ENCODE results near the gene IMPA2. TPM values are rescaled to one million over a fixed set of nuclear protein-coding genes. Genes with fewer than 3 reads are reported as not detected.

The IMPA2 gene
- total and polyA plus RNA-seq, 2 experiments from 2014 or later: 75.6 to 130 TPM

DNA sequence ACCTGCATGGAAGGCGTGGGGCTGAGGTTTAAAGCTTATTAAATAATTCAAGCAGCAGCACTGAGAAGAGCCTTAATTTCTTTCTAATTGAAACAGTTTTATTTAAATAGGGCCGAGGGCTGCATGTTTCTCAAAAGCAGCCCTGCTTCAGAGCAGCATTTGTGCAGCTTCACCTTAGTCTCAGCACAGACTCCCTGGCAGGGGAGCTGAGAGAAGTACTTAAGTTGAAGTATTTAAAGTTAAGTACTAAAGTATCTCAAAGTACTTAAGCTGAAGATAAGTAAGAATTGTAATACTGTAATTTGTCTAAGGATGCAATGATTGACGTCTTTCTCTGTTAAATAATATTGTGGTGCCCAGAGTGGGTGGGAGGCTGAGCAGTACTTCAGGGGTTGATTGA, 31.4 kb downstream of the IMPA2 start:
- Histone ChIP-seq H3K27ac (no peak overlapping the region), H3K36me3 (replicated peaks; ENCODE audit: insufficient read depth, low read depth) (no peaks in the 10 kb centered on the region), H3K27me3 (no peaks in the 10 kb centered on the region), H3K9me2 (replicated peaks; ENCODE audit: insufficient read depth) (no peaks in the 10 kb centered on the region), H4K20me1 (ENCODE audit: insufficient read depth, poor library complexity, severe bottlenecking) (no peaks in the 10 kb centered on the region), H3K4me2 (no peak overlapping the region), H3K9me3 (ENCODE audit: low read depth) (no peaks in the 10 kb centered on the region), H2AFZ (no peak overlapping the region), H3K79me2 (no peaks in the 10 kb centered on the region), H3K4me3 (no peak overlapping the region), H3K4me1 (ENCODE audit: insufficient read depth) (peaks cover 34% of the 10 kb centered on the region)
- WGBS (ENCODE audit: low lambda C conversion rate, missing lambda C conversion rate): 60% methylated on average over 3 of the region's 3 CpGs
- DNase-seq (ENCODE audit: low spot score): no peak
- no peak for TF ChIP-seq EZH2 (IDR thresholded peaks at IDR 0.05; ENCODE audit: borderline replicate concordance)
- TF ChIP-seq EZH2phosphoT487 (IDR thresholded peaks at IDR 0.05; ENCODE audit: low read depth, severe bottlenecking, unreplicated experiment): no peak
- TF ChIP-seq, protein P1, sequence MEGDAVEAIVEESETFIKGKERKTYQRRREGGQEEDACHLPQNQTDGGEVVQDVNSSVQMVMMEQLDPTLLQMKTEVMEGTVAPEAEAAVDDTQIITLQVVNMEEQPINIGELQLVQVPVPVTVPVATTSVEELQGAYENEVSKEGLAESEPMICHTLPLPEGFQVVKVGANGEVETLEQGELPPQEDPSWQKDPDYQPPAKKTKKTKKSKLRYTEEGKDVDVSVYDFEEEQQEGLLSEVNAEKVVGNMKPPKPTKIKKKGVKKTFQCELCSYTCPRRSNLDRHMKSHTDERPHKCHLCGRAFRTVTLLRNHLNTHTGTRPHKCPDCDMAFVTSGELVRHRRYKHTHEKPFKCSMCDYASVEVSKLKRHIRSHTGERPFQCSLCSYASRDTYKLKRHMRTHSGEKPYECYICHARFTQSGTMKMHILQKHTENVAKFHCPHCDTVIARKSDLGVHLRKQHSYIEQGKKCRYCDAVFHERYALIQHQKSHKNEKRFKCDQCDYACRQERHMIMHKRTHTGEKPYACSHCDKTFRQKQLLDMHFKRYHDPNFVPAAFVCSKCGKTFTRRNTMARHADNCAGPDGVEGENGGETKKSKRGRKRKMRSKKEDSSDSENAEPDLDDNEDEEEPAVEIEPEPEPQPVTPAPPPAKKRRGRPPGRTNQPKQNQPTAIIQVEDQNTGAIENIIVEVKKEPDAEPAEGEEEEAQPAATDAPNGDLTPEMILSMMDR (IDR thresholded peaks at IDR 0.05; ENCODE audit: poor library complexity): no peak

DNA sequence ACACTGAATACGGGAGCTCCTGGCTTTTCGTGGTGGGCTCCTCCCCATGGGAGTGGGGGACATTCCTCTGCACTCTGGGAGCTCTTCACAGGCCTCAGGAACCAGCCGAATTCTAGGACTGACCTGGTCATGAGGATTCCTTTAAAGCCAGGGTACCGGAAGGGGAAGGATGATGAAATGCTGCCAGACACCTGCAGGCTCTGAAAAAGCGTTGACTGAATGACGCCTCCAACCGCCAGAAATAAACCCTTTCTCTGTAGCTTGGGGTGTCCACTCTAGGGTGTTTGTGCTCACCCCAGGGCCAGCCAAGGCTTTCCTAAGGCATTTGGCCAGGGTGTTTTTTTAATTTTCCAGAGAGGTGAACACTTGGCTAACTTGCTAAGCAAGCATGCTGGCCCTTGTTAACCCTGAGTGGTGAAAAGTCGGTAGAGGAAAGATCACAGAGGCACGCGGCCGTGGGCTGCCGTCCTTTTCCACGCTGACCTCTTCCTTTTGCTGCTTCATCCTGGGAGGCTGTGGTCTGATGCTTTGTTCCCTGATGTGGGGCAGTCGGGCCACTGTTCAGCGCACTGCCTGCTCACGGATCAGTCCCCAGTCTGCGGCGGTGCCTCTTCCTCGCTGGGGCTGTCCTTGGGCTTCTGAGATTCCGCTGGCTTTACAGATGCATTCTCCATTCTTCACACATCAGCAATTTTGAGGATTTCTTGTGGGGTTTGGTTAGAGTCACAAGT, 32.0 kb downstream of the IMPA2 start:
- Histone ChIP-seq H3K27me3 (no peaks in the 10 kb centered on the region), H3K4me1 (ENCODE audit: insufficient read depth) (peaks cover 29% of the 10 kb centered on the region), H3K4me3 (no peak overlapping the region), H3K9me3 (ENCODE audit: low read depth) (no peaks in the 10 kb centered on the region), H3K4me2 (no peak overlapping the region), H3K9me2 (replicated peaks; ENCODE audit: insufficient read depth) (no peaks in the 10 kb centered on the region), H3K36me3 (replicated peaks; ENCODE audit: insufficient read depth, low read depth) (no peaks in the 10 kb centered on the region), H4K20me1 (ENCODE audit: insufficient read depth, poor library complexity, severe bottlenecking) (no peaks in the 10 kb centered on the region), H3K79me2 (no peaks in the 10 kb centered on the region), H2AFZ (no peak overlapping the region), H3K27ac (no peak overlapping the region)
- 92% methylated on average over 20 of the region's 20 CpGs for WGBS (ENCODE audit: low lambda C conversion rate, missing lambda C conversion rate)
- DNase-seq (ENCODE audit: low spot score): no peak
- TF ChIP-seq, protein P1 (IDR thresholded peaks at IDR 0.05; ENCODE audit: poor library complexity): no peak
- TF ChIP-seq EZH2phosphoT487 (IDR thresholded peaks at IDR 0.05; ENCODE audit: low read depth, severe bottlenecking, unreplicated experiment): no peak
- TF ChIP-seq EZH2 (IDR thresholded peaks at IDR 0.05; ENCODE audit: borderline replicate concordance): no peak

DNA sequence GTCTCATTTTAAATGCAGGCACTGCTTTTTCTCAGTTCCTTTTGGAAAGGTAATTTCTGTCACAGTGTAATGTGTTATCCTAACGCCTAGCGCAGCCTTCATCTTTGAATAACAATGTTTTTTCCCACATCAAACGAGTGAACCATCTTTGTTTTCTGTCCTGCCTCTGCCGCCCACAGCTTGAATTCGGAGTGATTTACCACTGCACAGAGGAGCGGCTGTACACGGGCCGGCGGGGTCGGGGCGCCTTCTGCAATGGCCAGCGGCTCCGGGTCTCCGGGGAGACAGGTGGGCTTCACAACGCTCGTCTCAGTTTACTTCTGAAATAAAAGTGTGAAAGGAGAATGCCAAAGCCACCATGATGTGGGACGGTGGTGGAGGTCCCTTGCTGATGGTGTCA, 32.8 kb downstream of the IMPA2 start:
- H3K4me1 ChIP-seq (ENCODE audit: insufficient read depth): peaks cover 23% of the 10 kb centered on the region
- H3K4me2 ChIP-seq: no peak overlapping the region
- H4K20me1 ChIP-seq (ENCODE audit: insufficient read depth, poor library complexity, severe bottlenecking): no peaks in the 10 kb centered on the region
- no peaks in the 10 kb centered on the region for H3K9me3 ChIP-seq (ENCODE audit: low read depth)
- no peaks in the 10 kb centered on the region for H3K9me2 ChIP-seq (replicated peaks; ENCODE audit: insufficient read depth)
- DNase-seq (ENCODE audit: low spot score): no peak
- no peaks in the 10 kb centered on the region for H3K27me3 ChIP-seq
- H3K79me2 ChIP-seq: no peaks in the 10 kb centered on the region
- no peak for TF ChIP-seq EZH2phosphoT487 (IDR thresholded peaks at IDR 0.05; ENCODE audit: low read depth, severe bottlenecking, unreplicated experiment)
- no peak for TF ChIP-seq EZH2 (IDR thresholded peaks at IDR 0.05; ENCODE audit: borderline replicate concordance)
- TF ChIP-seq, protein P1 (IDR thresholded peaks at IDR 0.05; ENCODE audit: poor library complexity): no peak
- no peak overlapping the region for H3K4me3 ChIP-seq
- 95% methylated on average over 17 of the region's 17 CpGs for WGBS (ENCODE audit: low lambda C conversion rate, missing lambda C conversion rate)
- no peaks in the 10 kb centered on the region for H3K36me3 ChIP-seq (replicated peaks; ENCODE audit: insufficient read depth, low read depth)
- peak overlapping the region; percentile 90 for H3K27ac ChIP-seq
- H2AFZ ChIP-seq: no peak overlapping the region

Measured in hepatocyte (in vitro differentiated cells).